HUES64 (cell line): ENCODE results near the gene TYROBP.

Experiments
- H3K27ac ChIP-seq: 2 replicates; pipeline ENCODE4 v1.7.0; 2013; ENCODE audit warnings: low read depth, low read length, inconsistent platforms
- H3K27me3 ChIP-seq: 2 replicates; pipeline ENCODE4 v1.6.1; 2013; ENCODE audit warnings: mild to moderate bottlenecking, low read length; ENCODE audit not compliant: insufficient read depth
- H3K36me3 ChIP-seq: 2 replicates; pipeline ENCODE4 v1.6.1; 2013; ENCODE audit warnings: mild to moderate bottlenecking, low read length; ENCODE audit not compliant: insufficient read depth
- H3K4me1 ChIP-seq: 2 replicates; pipeline ENCODE4 v1.6.1; 2013; ENCODE audit warnings: mild to moderate bottlenecking, low read length, moderate library complexity; ENCODE audit not compliant: insufficient read depth
- H3K4me3 ChIP-seq: 2 replicates; pipeline ENCODE4 v1.5.1; 2013; ENCODE audit warnings: mild to moderate bottlenecking, low read length, moderate library complexity
- H3K9ac ChIP-seq: 2 replicates; pipeline ENCODE4 v1.6.1; 2013; ENCODE audit warnings: mild to moderate bottlenecking, low read depth, low read length
- H3K9me3 ChIP-seq: 2 replicates; pipeline ENCODE4 v1.6.1; 2013; ENCODE audit warnings: low read depth, low read length; ENCODE audit not compliant: insufficient read depth
- WGBS: fragments of 150-250, 120-280 bp; methylation state at CpG from one replicate; pipeline ENCODE4 v1.1.7; 2013; ENCODE audit warnings: missing lambda C conversion rate; 5-methylcytosine and 5-hydroxymethylcytosine counted together

Gene TYROBP

GRCh38 chr19:35908973-35909683 lies 1.0 kb upstream of the TYROBP start:
- 82% methylated on average over 9 of the region's 10 CpGs for WGBS
- H3K9me3 ChIP-seq, result no peaks in the 10 kb centered on the region

GRCh38 chr19:35907377-35907745 lies 734 bp downstream of the TYROBP start:
- H3K4me3 ChIP-seq, result no peak overlapping the region
- H3K9ac ChIP-seq, result no peak overlapping the region
- 66% methylated on average over 12 of the region's 12 CpGs for WGBS
- no peak overlapping the region for H3K27ac ChIP-seq
- H3K4me1 ChIP-seq, result peaks cover 6% of the 10 kb centered on the region
- peaks cover 7% of the 10 kb centered on the region; the same call in 1 of the 2 replicates for H3K27me3 ChIP-seq
- H3K9me3 ChIP-seq, result no peaks in the 10 kb centered on the region
- no peaks in the 10 kb centered on the region for H3K36me3 ChIP-seq

More at GRCh38 chr19:35908973-35909683, 1.0 kb upstream of the TYROBP start:
- Histone ChIP-seq H3K4me1 (peaks cover 5% of the 10 kb centered on the region; the same call in 1 of the 2 replicates), H3K27me3 (no peaks in the 10 kb centered on the region), H3K9ac (no peak overlapping the region), H3K4me3 (no peak overlapping the region), H3K27ac (no peak overlapping the region), H3K36me3 (no peaks in the 10 kb centered on the region)

DNA sequence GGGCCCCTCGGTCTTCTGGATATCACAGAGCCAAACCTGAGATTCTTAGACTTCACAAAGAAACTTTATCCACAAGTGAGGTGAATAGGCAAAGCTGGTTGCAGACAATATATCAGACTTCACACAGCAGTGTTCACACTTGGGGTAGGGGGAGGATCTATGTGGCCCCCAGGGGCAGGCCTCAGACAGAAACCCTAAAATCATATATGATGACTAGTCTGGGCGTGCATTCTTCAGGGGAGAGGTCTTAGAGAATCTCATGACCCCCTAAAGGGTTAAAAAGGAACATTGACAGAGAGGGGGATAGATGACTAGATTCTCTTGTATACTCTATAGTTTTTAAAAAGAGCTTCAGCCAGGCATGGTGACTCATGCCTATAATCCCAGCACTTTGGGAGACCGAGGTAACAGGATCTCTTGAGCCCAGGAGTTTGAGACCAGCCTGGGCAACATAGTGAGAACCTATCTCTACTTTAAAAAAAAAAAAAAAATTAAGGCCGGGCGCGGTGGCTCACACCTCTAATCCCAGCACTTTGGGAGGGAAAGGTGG lies 2.8 kb downstream of the TYROBP start:
- no peak overlapping the region for H3K4me3 ChIP-seq
- peaks cover 7% of the 10 kb centered on the region; the same call in 1 of the 2 replicates for H3K27me3 ChIP-seq
- no peak overlapping the region for H3K9ac ChIP-seq
- no peaks in the 10 kb centered on the region for H3K9me3 ChIP-seq
- H3K27ac ChIP-seq, result no peak overlapping the region
- WGBS, result 73% methylated on average over 5 of the region's 6 CpGs
- H3K4me1 ChIP-seq, result peaks cover 18% of the 10 kb centered on the region
- no peaks in the 10 kb centered on the region for H3K36me3 ChIP-seq

DNA sequence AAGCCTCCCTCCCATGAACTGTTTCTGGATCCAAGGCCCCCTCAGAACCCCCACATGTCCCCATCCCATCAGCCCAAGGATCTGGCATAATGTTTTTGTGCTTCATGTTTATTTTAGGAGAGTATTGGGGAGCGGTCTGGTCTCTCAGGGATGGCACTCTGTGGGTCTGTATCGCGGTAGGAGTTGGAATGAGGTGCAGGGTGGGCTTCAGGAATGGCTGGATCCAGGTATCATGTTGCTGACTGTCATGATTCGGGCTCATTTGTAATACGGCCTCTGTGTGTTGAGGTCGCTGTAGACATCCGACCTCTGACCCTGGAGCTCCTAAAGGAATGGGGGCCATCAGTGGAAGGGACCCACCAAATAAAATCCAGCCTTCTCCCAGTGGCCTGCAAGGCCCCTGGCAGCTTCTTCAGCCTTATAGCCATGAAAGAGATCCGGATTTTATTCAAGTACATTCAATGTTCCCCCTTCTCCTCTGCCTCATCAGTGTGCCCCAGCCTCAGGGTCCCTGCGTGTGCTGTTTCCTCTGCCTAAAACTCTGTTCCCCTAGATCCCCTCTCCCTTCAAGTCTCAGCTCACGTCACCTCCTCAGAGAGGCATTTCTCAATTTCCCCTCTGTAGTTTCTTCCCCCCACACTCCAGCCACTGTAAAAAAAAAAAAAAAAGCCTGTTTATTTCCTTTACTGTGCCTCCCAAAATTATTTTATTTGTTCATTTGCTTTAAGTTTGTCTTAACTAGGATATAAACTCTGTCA lies 3.6 kb downstream of the TYROBP start:
- Histone ChIP-seq H3K36me3 (no peaks in the 10 kb centered on the region), H3K27ac (no peak overlapping the region), H3K9ac (no peak overlapping the region), H3K4me1 (peaks cover 18% of the 10 kb centered on the region), H3K27me3 (peaks cover 7% of the 10 kb centered on the region; the same call in 1 of the 2 replicates), H3K4me3 (no peak overlapping the region), H3K9me3 (no peaks in the 10 kb centered on the region)
- 91% methylated on average over 10 of the region's 10 CpGs for WGBS

- peaks cover 18% of the 10 kb centered on the region for H3K4me1 ChIP-seq
- no peaks in the 10 kb centered on the region for H3K9me3 ChIP-seq
- peak overlapping the region; percentile 37; the same call in 1 of the 2 replicates for H3K27ac ChIP-seq
- peak overlapping the region; percentile 43; the same call in 1 of the 2 replicates for H3K9ac ChIP-seq
- no peaks in the 10 kb centered on the region for H3K36me3 ChIP-seq
- peaks cover 7% of the 10 kb centered on the region; the same call in 1 of the 2 replicates for H3K27me3 ChIP-seq
- WGBS, result 2% methylated on average over 24 of the region's 24 CpGs
- H3K4me3 ChIP-seq, result peak overlapping the region; percentile 53
Observed at GRCh38 chr19:35903550-35904179, 4.4 kb downstream of the TYROBP start.

DNA sequence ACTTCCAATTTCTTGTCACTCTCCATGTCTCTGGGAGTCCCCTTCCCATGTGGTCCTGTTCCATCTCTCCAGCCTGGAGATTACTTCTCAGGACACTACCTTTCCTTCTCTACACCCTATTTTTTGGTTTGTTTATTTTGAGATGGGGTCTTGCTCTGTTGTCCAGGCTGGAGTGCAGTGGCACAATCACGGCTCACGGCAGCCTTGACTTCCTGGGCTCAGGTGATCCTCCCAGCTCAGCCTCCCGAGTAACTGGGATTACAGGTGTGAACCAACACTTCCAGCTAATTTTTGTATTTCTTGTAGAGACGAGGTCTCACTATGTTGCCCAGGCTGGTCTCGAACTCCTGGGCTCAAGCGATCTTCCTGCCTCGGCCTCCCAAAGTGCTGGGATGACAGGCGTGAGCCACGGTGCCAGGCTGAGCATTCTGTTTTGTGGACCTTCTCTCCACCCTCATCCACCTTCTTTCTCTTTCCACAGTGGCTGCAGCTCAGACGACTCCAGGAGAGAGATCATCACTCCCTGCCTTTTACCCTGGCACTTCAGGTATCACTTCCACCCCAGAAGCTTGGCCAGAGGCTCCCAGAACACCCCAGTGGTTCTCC lies 5.1 kb downstream of the TYROBP start:
- H3K4me1 ChIP-seq, result peaks cover 18% of the 10 kb centered on the region
- no peak overlapping the region; the same call in 1 of the 2 replicates for H3K27ac ChIP-seq
- H3K36me3 ChIP-seq, result peaks cover 5% of the 10 kb centered on the region; the same call in 1 of the 2 replicates
- peak overlapping the region; percentile 43; the same call in 1 of the 2 replicates for H3K9ac ChIP-seq
- no peaks in the 10 kb centered on the region for H3K9me3 ChIP-seq
- H3K27me3 ChIP-seq, result peaks cover 7% of the 10 kb centered on the region; the same call in 1 of the 2 replicates
- WGBS, result 81% methylated on average over 10 of the region's 10 CpGs
- peak overlapping the region; percentile 53 for H3K4me3 ChIP-seq

- Histone ChIP-seq H3K4me1 (peaks cover 12% of the 10 kb centered on the region; the same call in 1 of the 2 replicates), H3K4me3 (peak within 1 kb of the TSS; percentile 53), H3K9ac (peak within 1 kb of the TSS; percentile 43; the same call in 1 of the 2 replicates), H3K9me3 (no peaks in the 10 kb centered on the region), H3K36me3 (peaks cover 14% of the 10 kb centered on the region), H3K27ac (peak within 1 kb of the TSS; percentile 37; the same call in 1 of the 2 replicates), H3K27me3 (peaks cover 7% of the 10 kb centered on the region; the same call in 1 of the 2 replicates)
- 58% methylated on average over 6 of the region's 6 CpGs for WGBS
Observed at GRCh38 chr19:35901854-35902661, 6.0 kb downstream of the TYROBP start, which contains the start of gene HCST. Gene HCST, plus strand, starts transcription at chr19:35902529. Its CDS starts 65 bp downstream, at chr19:35902594.

GRCh38 chr19:35901055-35901644 lies 6.9 kb downstream of the TYROBP start:
- Histone ChIP-seq H3K9me3 (no peaks in the 10 kb centered on the region), H3K36me3 (peaks cover 22% of the 10 kb centered on the region), H3K27ac (no peak overlapping the region), H3K4me3 (peak overlapping the region; percentile 96), H3K27me3 (peaks cover 7% of the 10 kb centered on the region; the same call in 1 of the 2 replicates), H3K9ac (no peak overlapping the region), H3K4me1 (peaks cover 12% of the 10 kb centered on the region; the same call in 1 of the 2 replicates)
- 64% methylated on average over 2 of the region's 2 CpGs for WGBS

- H3K36me3 ChIP-seq, result peaks cover 35% of the 10 kb centered on the region
- WGBS, result under 1% methylated on average over 30 of the region's 43 CpGs
- H3K9ac ChIP-seq, result peak overlapping the region; percentile 73
- H3K27me3 ChIP-seq, result peaks cover 7% of the 10 kb centered on the region; the same call in 1 of the 2 replicates
- peak overlapping the region; percentile 82; the same call in 1 of the 2 replicates for H3K27ac ChIP-seq
- no peaks in the 10 kb centered on the region for H3K9me3 ChIP-seq
- H3K4me1 ChIP-seq, result peaks cover 12% of the 10 kb centered on the region; the same call in 1 of the 2 replicates
- peak overlapping the region; percentile 96 for H3K4me3 ChIP-seq
Observed at GRCh38 chr19:35899547-35900214, 8.4 kb downstream of the TYROBP start.
